ENCODE data around the gene ARHGAP6.

GRCh38 chrX:11367609-11368430 lies 297.9 kb downstream of the ARHGAP6 start:
- TF ChIP-seq, protein P1, sequence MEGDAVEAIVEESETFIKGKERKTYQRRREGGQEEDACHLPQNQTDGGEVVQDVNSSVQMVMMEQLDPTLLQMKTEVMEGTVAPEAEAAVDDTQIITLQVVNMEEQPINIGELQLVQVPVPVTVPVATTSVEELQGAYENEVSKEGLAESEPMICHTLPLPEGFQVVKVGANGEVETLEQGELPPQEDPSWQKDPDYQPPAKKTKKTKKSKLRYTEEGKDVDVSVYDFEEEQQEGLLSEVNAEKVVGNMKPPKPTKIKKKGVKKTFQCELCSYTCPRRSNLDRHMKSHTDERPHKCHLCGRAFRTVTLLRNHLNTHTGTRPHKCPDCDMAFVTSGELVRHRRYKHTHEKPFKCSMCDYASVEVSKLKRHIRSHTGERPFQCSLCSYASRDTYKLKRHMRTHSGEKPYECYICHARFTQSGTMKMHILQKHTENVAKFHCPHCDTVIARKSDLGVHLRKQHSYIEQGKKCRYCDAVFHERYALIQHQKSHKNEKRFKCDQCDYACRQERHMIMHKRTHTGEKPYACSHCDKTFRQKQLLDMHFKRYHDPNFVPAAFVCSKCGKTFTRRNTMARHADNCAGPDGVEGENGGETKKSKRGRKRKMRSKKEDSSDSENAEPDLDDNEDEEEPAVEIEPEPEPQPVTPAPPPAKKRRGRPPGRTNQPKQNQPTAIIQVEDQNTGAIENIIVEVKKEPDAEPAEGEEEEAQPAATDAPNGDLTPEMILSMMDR (IDR thresholded peaks at IDR 0.05; ENCODE audit: insufficient read depth, low read length), result no peak
- TF ChIP-seq GABPA (IDR thresholded peaks at IDR 0.05; ENCODE audit: low read depth), result no peak

Data from HL-60 (cell line).